Thyroid gland (tissue), 4 donors: ENCODE results near the gene MT1HL1.

Experiments
- POLR2A ChIP-seq, 2 donors: fragments of 450-650 bp; IDR thresholded peaks; one replicate each; pipeline ENCODE4 v1.6.1; 2017; ENCODE audit warnings: antibody characterized with exemption in 2 of 2, mild to moderate bottlenecking in 2 of 2, moderate library complexity in 1 of 2
- TF ChIP-seq, protein P1 (sequence below), 6 experiments: fragments of 200-600 bp in 3 of 6; fragments of 450-650 bp in 3 of 6; sonication (generic) in 3 of 6; IDR thresholded peaks; one replicate each; pipeline ENCODE4 v1.5.1; 2016 to 2019; ENCODE audit warnings: antibody characterized with exemption in 6 of 6, mild to moderate bottlenecking in 2 of 6, inconsistent platforms in 1 of 6, moderate library complexity in 1 of 6

DNA sequence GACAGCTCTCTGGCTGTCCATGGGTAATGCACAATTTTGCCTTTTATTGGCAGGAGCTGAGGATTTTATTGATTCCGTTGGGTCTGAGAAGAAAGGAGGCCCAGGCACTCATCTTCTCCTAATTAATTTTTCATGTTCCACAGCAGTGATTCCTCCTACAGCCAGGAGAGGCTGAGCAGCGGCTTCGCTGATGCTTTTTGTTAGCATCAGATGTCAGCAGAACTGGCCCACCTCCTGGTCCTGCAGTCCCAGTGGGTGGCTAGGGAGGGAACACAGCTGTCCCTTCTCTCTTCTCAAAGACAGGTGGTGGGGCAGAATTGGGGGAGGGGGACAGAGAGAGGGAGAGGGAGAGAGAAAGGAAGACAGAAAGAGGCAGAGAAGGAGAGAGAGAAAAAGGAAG is 5.7 kb downstream of the MT1HL1 start:
- TF ChIP-seq, protein P1, sequence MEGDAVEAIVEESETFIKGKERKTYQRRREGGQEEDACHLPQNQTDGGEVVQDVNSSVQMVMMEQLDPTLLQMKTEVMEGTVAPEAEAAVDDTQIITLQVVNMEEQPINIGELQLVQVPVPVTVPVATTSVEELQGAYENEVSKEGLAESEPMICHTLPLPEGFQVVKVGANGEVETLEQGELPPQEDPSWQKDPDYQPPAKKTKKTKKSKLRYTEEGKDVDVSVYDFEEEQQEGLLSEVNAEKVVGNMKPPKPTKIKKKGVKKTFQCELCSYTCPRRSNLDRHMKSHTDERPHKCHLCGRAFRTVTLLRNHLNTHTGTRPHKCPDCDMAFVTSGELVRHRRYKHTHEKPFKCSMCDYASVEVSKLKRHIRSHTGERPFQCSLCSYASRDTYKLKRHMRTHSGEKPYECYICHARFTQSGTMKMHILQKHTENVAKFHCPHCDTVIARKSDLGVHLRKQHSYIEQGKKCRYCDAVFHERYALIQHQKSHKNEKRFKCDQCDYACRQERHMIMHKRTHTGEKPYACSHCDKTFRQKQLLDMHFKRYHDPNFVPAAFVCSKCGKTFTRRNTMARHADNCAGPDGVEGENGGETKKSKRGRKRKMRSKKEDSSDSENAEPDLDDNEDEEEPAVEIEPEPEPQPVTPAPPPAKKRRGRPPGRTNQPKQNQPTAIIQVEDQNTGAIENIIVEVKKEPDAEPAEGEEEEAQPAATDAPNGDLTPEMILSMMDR (IDR thresholded peaks at IDR 0.05) = no peak
- TF ChIP-seq POLR2A (IDR thresholded peaks at IDR 0.05) = no peak
